Ishikawa (cell line): Measurements from ENCODE around the gene TREML4.

ENCODE experiments used
- CEBPB ChIP-seq: IDR thresholded peaks from 2 replicates; pipeline ENCODE4 v1.6.1; 2012
- CREB1 ChIP-seq: IDR thresholded peaks from 2 replicates; pipeline ENCODE4 v1.6.1; 2012; ENCODE audit warnings: low read depth
- EP300 ChIP-seq: IDR thresholded peaks from 2 replicates; pipeline ENCODE4 v1.6.1; 2012; ENCODE audit warnings: borderline replicate concordance
- MAX ChIP-seq: IDR thresholded peaks from 2 replicates; pipeline ENCODE4 v1.6.1; 2012
- RAD21 ChIP-seq: IDR thresholded peaks from 2 replicates; pipeline ENCODE4 v1.6.1; 2012; ENCODE audit warnings: low read depth
- TAF1 ChIP-seq: IDR thresholded peaks from 2 replicates; pipeline ENCODE4 v1.6.1; 2012; ENCODE audit warnings: low read depth, mild to moderate bottlenecking
- TEAD4 ChIP-seq: IDR thresholded peaks from 2 replicates; pipeline ENCODE4 v1.6.1; 2012
- YY1 ChIP-seq: IDR thresholded peaks from 2 replicates; pipeline ENCODE4 v1.6.1; 2012; ENCODE audit warnings: low read depth
- TF ChIP-seq, protein P1 (sequence below): IDR thresholded peaks from 2 replicates; pipeline ENCODE4 v1.6.1; 2012; ENCODE audit warnings: low read depth, mild to moderate bottlenecking

- TF ChIP-seq TEAD4 (no peak), YY1 (no peak), MAX (no peak), RAD21 (no peak), CREB1 (no peak), EP300 (no peak), CEBPB (no peak), TAF1 (no peak)
- TF ChIP-seq, protein P1, sequence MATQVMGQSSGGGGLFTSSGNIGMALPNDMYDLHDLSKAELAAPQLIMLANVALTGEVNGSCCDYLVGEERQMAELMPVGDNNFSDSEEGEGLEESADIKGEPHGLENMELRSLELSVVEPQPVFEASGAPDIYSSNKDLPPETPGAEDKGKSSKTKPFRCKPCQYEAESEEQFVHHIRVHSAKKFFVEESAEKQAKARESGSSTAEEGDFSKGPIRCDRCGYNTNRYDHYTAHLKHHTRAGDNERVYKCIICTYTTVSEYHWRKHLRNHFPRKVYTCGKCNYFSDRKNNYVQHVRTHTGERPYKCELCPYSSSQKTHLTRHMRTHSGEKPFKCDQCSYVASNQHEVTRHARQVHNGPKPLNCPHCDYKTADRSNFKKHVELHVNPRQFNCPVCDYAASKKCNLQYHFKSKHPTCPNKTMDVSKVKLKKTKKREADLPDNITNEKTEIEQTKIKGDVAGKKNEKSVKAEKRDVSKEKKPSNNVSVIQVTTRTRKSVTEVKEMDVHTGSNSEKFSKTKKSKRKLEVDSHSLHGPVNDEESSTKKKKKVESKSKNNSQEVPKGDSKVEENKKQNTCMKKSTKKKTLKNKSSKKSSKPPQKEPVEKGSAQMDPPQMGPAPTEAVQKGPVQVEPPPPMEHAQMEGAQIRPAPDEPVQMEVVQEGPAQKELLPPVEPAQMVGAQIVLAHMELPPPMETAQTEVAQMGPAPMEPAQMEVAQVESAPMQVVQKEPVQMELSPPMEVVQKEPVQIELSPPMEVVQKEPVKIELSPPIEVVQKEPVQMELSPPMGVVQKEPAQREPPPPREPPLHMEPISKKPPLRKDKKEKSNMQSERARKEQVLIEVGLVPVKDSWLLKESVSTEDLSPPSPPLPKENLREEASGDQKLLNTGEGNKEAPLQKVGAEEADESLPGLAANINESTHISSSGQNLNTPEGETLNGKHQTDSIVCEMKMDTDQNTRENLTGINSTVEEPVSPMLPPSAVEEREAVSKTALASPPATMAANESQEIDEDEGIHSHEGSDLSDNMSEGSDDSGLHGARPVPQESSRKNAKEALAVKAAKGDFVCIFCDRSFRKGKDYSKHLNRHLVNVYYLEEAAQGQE, result no peak
These were observed 37.4 kb upstream of the TREML4 start for GRCh38 chr6:41190791-41191190.
